Calu3 (cell line): ENCODE measurements around the gene SP140. TPM values are rescaled to one million over a fixed set of nuclear protein-coding genes. Genes with fewer than 3 reads are reported as not detected.
A peak's percentile ranks its signal among the peaks of the same experiment; 100 is the strongest.
"Not testable (repeated sequence)": the region's sequence is repeated elsewhere in the genome, so short reads cannot be mapped to it uniquely, and the experiment has no call there.

Experiments
- BruUV-seq: library from RNA; stranded (reverse); fragments of 400-500 nt; replicated peaks from 2 replicates; lab custom pipeline; 2021; lab: Mats Ljungman, UMichigan
- CTCF ChIA-PET: fragments of 300-600 bp; sonication (Branson Sonifier 250); formaldehyde crosslinking; loops from one replicate; lab custom pipeline; 2022; ENCODE audit warnings: antibody characterized with exemption; lab: Charles Lee
- DNase-seq: peaks from one replicate; pipeline ENCODE4 v3.0.0; 2022
- H3K27ac Mint-ChIP-seq: one replicate; pipeline ENCODE4 v1.8.0; 2022; ENCODE audit warnings: mixed read lengths; ENCODE audit not compliant: unreplicated experiment
- H3K27me3 Mint-ChIP-seq: one replicate; pipeline ENCODE4 v1.8.0; 2022; ENCODE audit warnings: mixed read lengths; ENCODE audit not compliant: unreplicated experiment
- H3K36me3 Mint-ChIP-seq: one replicate; pipeline ENCODE4 v1.8.0; 2022; ENCODE audit warnings: mild to moderate bottlenecking, moderate library complexity, mixed read lengths; ENCODE audit not compliant: insufficient read depth, unreplicated experiment
- H3K4me1 Mint-ChIP-seq: one replicate; pipeline ENCODE4 v1.8.0; 2022; ENCODE audit warnings: mild to moderate bottlenecking, low read depth, mixed read lengths; ENCODE audit not compliant: unreplicated experiment
- H3K4me3 Mint-ChIP-seq: one replicate; pipeline ENCODE4 v1.8.0; 2022; ENCODE audit warnings: mild to moderate bottlenecking, low read depth, moderate library complexity, mixed read lengths; ENCODE audit not compliant: unreplicated experiment
- H3K9me3 Mint-ChIP-seq: one replicate; pipeline ENCODE4 v1.8.0; 2022; ENCODE audit warnings: low read depth, mixed read lengths; ENCODE audit not compliant: unreplicated experiment
- CTCF ChIP-seq: fragments of 200-600 bp; IDR thresholded peaks from one replicate; pipeline ENCODE4 v1.8.0; 2022; ENCODE audit warnings: antibody characterized with exemption; ENCODE audit not compliant: unreplicated experiment
- intact Hi-C: fragments of 100-400 bp; cut with micrococcal nuclease; formaldehyde crosslinking; loops from one replicate; pipeline ENCODE4 v1.10.0; 2022; ENCODE audit not compliant: unreplicated experiment
- total RNA-seq: library from RNA; stranded (reverse); gene quantifications from 2 replicates; pipeline ENCODE4 v1.2.3, GENCODE V29; 2022

Gene SP140
- total RNA-seq, 1 experiment from 2014 or later = 10.9 TPM

GRCh38 chr2:230219419-230220331, 5.9 kb upstream of the SP140 start, which contains the start of gene SP110:
SP110 (minus strand) TSS chr2:230219984; CDS start chr2:230216927, 3,057 bp downstream.
- Mint-ChIP-seq H3K4me1 (peaks cover 36% of the 10 kb centered on the region), H3K27me3 (no peaks in the 10 kb centered on the region), H3K9me3 (no peaks in the 10 kb centered on the region), H3K36me3 (peaks cover 16% of the 10 kb centered on the region), H3K4me3 (peak within 1 kb of the TSS; percentile 92), H3K27ac (peak within 1 kb of the TSS; percentile 92)
- BruUV-seq = TSS peak; percentile 49
- intact Hi-C loops = loop anchor here (5.0 kb wide), 1 partner anchor 393 kb away; no protein-coding TSS in a partner anchor
- CTCF ChIA-PET = interaction anchor here (1.0 to 1.5 kb wide), 3 partner anchors 10 to 158 kb away, joined by 3 to 6 read pairs (median 4); no protein-coding TSS in a partner anchor
- peak; percentile 86 for DNase-seq
- no peak for TF ChIP-seq CTCF

DNA sequence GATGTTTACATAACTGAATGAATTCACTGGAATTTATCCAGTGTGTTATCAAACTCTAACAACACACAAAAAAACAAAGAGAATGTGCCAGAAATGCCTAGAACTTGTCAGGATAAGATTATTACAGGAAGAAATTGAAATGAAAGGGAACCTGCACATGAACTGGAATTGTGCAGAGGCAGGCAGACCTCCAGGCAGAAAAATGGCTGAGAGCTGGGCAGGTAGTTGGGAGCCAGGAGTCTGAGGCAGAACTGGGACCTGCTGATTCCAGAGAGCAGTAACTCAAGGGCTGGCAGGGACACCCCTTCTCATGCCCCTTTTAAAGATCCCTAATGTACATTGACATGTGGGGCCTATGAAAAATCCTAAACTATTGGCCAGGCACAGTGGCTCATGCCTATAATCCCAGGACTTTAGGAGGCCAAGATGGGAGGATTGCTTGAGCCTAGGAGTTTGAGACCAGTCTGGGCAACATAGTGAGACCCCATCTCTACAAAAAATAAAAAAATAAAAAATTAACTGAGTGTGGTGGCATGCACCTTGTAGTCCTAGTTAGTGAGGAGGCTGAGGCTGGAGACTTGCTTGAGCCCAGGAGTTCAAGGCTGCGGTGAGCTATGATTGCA, 5.1 kb upstream of the SP140 start:
- Mint-ChIP-seq H3K4me1 (peaks cover 43% of the 10 kb centered on the region), H3K36me3 (peaks cover 16% of the 10 kb centered on the region), H3K27ac (peak overlapping the region; percentile 92), H3K9me3 (no peaks in the 10 kb centered on the region), H3K4me3 (peak overlapping the region; percentile 92), H3K27me3 (no peaks in the 10 kb centered on the region)
- TF ChIP-seq CTCF = no peak
- CTCF ChIA-PET = interaction anchor here (1.0 to 1.5 kb wide), 3 partner anchors 9 to 158 kb away, joined by 3 to 6 read pairs (median 4); no protein-coding TSS in a partner anchor
- DNase-seq = no peak
- intact Hi-C loops = no loop called here
- BruUV-seq = TSS peak; percentile 99

- intact Hi-C loops = no loop called here
- H3K9me3 Mint-ChIP-seq = no peaks in the 10 kb centered on the region
Measured at GRCh38 chr2:230221493-230221892, 4.0 kb upstream of the SP140 start.

DNA sequence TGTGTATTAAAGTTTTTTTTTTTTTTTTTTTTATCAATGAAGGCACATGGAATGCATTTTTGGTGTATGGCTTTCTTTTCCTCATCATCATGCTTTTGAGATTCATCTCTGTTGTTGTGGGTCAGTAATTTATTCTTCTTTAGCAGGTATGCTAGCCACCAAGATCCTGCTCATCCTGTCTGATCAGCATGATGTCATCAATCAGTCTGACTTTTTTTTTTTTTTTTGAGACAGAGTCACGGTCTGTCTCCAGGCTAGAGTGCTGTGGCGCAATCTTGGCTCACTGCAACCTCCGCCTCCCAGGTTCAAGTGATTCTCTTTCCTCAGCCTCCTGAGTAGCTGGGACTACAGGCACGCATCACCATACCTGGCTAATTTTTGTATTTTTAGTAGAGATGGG, 2.7 kb upstream of the SP140 start:
- H3K27ac Mint-ChIP-seq, intact Hi-C loops, CTCF ChIA-PET, BruUV-seq, H3K9me3 Mint-ChIP-seq, H3K27me3 Mint-ChIP-seq, H3K4me3 Mint-ChIP-seq: not testable (repeated sequence)
- Mint-ChIP-seq H3K4me1 (peaks cover 45% of the 10 kb centered on the region), H3K36me3 (peaks cover 16% of the 10 kb centered on the region)
- peak; percentile 26 for DNase-seq

More at GRCh38 chr2:230221493-230221892, 4.0 kb upstream of the SP140 start:
- peaks cover 51% of the 10 kb centered on the region for H3K4me1 Mint-ChIP-seq
- no peak for TF ChIP-seq CTCF
- CTCF ChIA-PET = no interaction called here
- BruUV-seq = no TSS peak
- DNase-seq = no peak
- peaks cover 16% of the 10 kb centered on the region for H3K36me3 Mint-ChIP-seq
- no peaks in the 10 kb centered on the region for H3K27me3 Mint-ChIP-seq
- no peak overlapping the region for H3K4me3 Mint-ChIP-seq
- no peak overlapping the region for H3K27ac Mint-ChIP-seq
